ENCODE results near the gene SLC6A3. TPM values are rescaled to one million over a fixed set of nuclear protein-coding genes. Genes with fewer than 3 reads are reported as not detected.
A peak's percentile ranks its signal among the peaks of the same experiment; 100 is the strongest.
"Not testable (repeated sequence)": the region's sequence is repeated elsewhere in the genome, so short reads cannot be mapped to it uniquely, and the experiment has no call there.

The SLC6A3 gene
- polyA plus RNA-seq, 3 donors, result not detected

GRCh38 chr5:1461396-1461795, 16.2 kb upstream of the SLC6A3 start:
- H3K9ac ChIP-seq (ENCODE audit: insufficient read depth, low read length, poor library complexity, severe bottlenecking), result no peak overlapping the region
- peaks cover 0 to 1% (median 0%) of the 10 kb centered on the region in 3 donors for H3K27me3 Mint-ChIP-seq (ENCODE audit: low read depth in 3 of 3)
- peaks cover 34 to 38% of the 10 kb centered on the region in 2 donors for H3K9me3 ChIP-seq (replicated peaks in 1 of 2; ENCODE audit: control insufficient read depth in 1 of 2, insufficient read depth in 1 of 2, low read length in 2 of 2)
- peaks cover 57 to 64% of the 10 kb centered on the region in 2 donors for H3K36me3 ChIP-seq (replicated peaks in 1 of 2; ENCODE audit: control insufficient read depth in 1 of 2, insufficient read depth in 2 of 2, low read length in 2 of 2)
- no peak overlapping the region for H3K4me2 ChIP-seq (replicated peaks; ENCODE audit: extremely low read depth, low read length, poor library complexity, severe bottlenecking)
- H2AFZ ChIP-seq (ENCODE audit: insufficient read depth, low read depth, low read length, poor library complexity, severe bottlenecking), result no peak overlapping the region
- TF ChIP-seq CTCF (IDR thresholded peaks at IDR 0.05), result no peak
- H4K20me1 ChIP-seq (ENCODE audit: insufficient read depth, low read length), result no peaks in the 10 kb centered on the region
- no peaks in the 10 kb centered on the region for H3K27me3 ChIP-seq (ENCODE audit: control insufficient read depth in 2 of 2, insufficient read depth in 2 of 2, low read length in 2 of 2)
- no peak overlapping the region for H3K4me3 ChIP-seq (replicated peaks in 1 of 3; ENCODE audit: low read depth in 2 of 3, low read length in 3 of 3)
- H3K27ac ChIP-seq (ENCODE audit: low read depth in 1 of 2, low read length in 2 of 2), result no peak overlapping the region
- H3K4me1 Mint-ChIP-seq, result no peaks in the 10 kb centered on the region
- intact Hi-C loops (cut with micrococcal nuclease), result loop anchor here in 1 of 2 donors (10.0 kb wide), 1 partner anchor 183 kb away; no protein-coding TSS in a partner anchor
- peaks cover 23 to 35% (median 28%) of the 10 kb centered on the region in 7 donors for H3K9me3 Mint-ChIP-seq
- H3K36me3 Mint-ChIP-seq, result peaks cover 66 to 68% of the 10 kb centered on the region in 2 donors
- DNase-seq, result no peak
- no peaks in the 10 kb centered on the region for H3K4me1 ChIP-seq (ENCODE audit: control insufficient read depth in 1 of 2, insufficient read depth in 2 of 2, low read length in 2 of 2)
- H3K27ac Mint-ChIP-seq, result no peak overlapping the region
- 97% methylated on average over 10 of the region's 10 CpGs for WGBS (ENCODE audit: insufficient coverage)
- H3K4me3 Mint-ChIP-seq, result no peak overlapping the region
- no peaks in the 10 kb centered on the region for H3K79me2 ChIP-seq (ENCODE audit: insufficient read depth, low read length)

- Mint-ChIP-seq H3K4me3 (no peak overlapping the region), H3K4me1 (no peaks in the 10 kb centered on the region), H3K27ac (peak overlapping the region in 4 of 7 donors; percentile 0 to 57 (median 32)), H3K27me3 (ENCODE audit: low read depth in 3 of 3) (peaks cover 0 to 1% (median 0%) of the 10 kb centered on the region in 3 donors), H3K36me3 (peaks cover 54 to 58% of the 10 kb centered on the region in 2 donors), H3K9me3 (peaks cover 26 to 38% (median 32%) of the 10 kb centered on the region in 7 donors)
- H4K20me1 ChIP-seq (ENCODE audit: insufficient read depth, low read length), result no peaks in the 10 kb centered on the region
- DNase-seq, result no peak
- no peaks in the 10 kb centered on the region for H3K79me2 ChIP-seq (ENCODE audit: insufficient read depth, low read length)
- no peaks in the 10 kb centered on the region for H3K27me3 ChIP-seq (ENCODE audit: control insufficient read depth in 2 of 2, insufficient read depth in 2 of 2, low read length in 2 of 2)
- peaks cover 47 to 51% of the 10 kb centered on the region in 2 donors for H3K36me3 ChIP-seq (replicated peaks in 1 of 2; ENCODE audit: control insufficient read depth in 1 of 2, insufficient read depth in 2 of 2, low read length in 2 of 2)
- TF ChIP-seq CTCF (IDR thresholded peaks at IDR 0.05), result no peak
- H3K4me2 ChIP-seq (replicated peaks; ENCODE audit: extremely low read depth, low read length, poor library complexity, severe bottlenecking), result no peak overlapping the region
- H3K4me1 ChIP-seq (ENCODE audit: control insufficient read depth in 1 of 2, insufficient read depth in 2 of 2, low read length in 2 of 2), result no peaks in the 10 kb centered on the region
- H3K27ac ChIP-seq (ENCODE audit: low read depth in 1 of 2, low read length in 2 of 2), result no peak overlapping the region
- no peak overlapping the region for H3K4me3 ChIP-seq (replicated peaks in 1 of 3; ENCODE audit: low read depth in 2 of 3, low read length in 3 of 3)
- peaks cover 34 to 38% of the 10 kb centered on the region in 2 donors for H3K9me3 ChIP-seq (replicated peaks in 1 of 2; ENCODE audit: control insufficient read depth in 1 of 2, insufficient read depth in 1 of 2, low read length in 2 of 2)
- intact Hi-C loops (cut with micrococcal nuclease), result loop anchor here in 1 of 2 donors (10.0 kb wide), 1 partner anchor 185 kb away; no protein-coding TSS in a partner anchor
- no peak overlapping the region for H2AFZ ChIP-seq (ENCODE audit: insufficient read depth, low read depth, low read length, poor library complexity, severe bottlenecking)
- no peak overlapping the region for H3K9ac ChIP-seq (ENCODE audit: insufficient read depth, low read length, poor library complexity, severe bottlenecking)
- 96% methylated on average over 11 of the region's 16 CpGs for WGBS (ENCODE audit: insufficient coverage)
Measured at GRCh38 chr5:1460054-1460682, 14.9 kb upstream of the SLC6A3 start.

GRCh38 chr5:1459435-1459834, 14.2 kb upstream of the SLC6A3 start:
- H3K79me2 ChIP-seq (ENCODE audit: insufficient read depth, low read length); H3K27me3 ChIP-seq (ENCODE audit: control insufficient read depth in 2 of 2, insufficient read depth in 2 of 2, low read length in 2 of 2); H2AFZ ChIP-seq (ENCODE audit: insufficient read depth, low read depth, low read length, poor library complexity, severe bottlenecking); H3K27ac ChIP-seq (ENCODE audit: low read depth in 1 of 2, low read length in 2 of 2); H4K20me1 ChIP-seq (ENCODE audit: insufficient read depth, low read length); DNase-seq; H3K27me3 Mint-ChIP-seq (ENCODE audit: low read depth in 3 of 3); H3K27ac Mint-ChIP-seq; H3K4me3 Mint-ChIP-seq; H3K4me3 ChIP-seq (replicated peaks in 1 of 3; ENCODE audit: low read depth in 2 of 3, low read length in 3 of 3); H3K4me2 ChIP-seq (replicated peaks; ENCODE audit: extremely low read depth, low read length, poor library complexity, severe bottlenecking); H3K4me1 Mint-ChIP-seq; intact Hi-C loops (cut with micrococcal nuclease); H3K9ac ChIP-seq (ENCODE audit: insufficient read depth, low read length, poor library complexity, severe bottlenecking); H3K4me1 ChIP-seq (ENCODE audit: control insufficient read depth in 1 of 2, insufficient read depth in 2 of 2, low read length in 2 of 2): not testable (repeated sequence)
- Histone ChIP-seq H3K36me3 (replicated peaks in 1 of 2; ENCODE audit: control insufficient read depth in 1 of 2, insufficient read depth in 2 of 2, low read length in 2 of 2) (peaks cover 40 to 44% of the 10 kb centered on the region in 2 donors), H3K9me3 (replicated peaks in 1 of 2; ENCODE audit: control insufficient read depth in 1 of 2, insufficient read depth in 1 of 2, low read length in 2 of 2) (peaks cover 38 to 42% of the 10 kb centered on the region in 2 donors)
- Mint-ChIP-seq H3K9me3 (peaks cover 23 to 42% (median 39%) of the 10 kb centered on the region in 7 donors), H3K36me3 (peaks cover 47 to 51% of the 10 kb centered on the region in 2 donors)
- WGBS (ENCODE audit: insufficient coverage), result 100% methylated on average over 1 of the region's 2 CpGs
